Uterus (tissue), 2 donors: ENCODE data around the gene THSD4.

Source experiments
- CTCF ChIP-seq, 4 experiments: fragments of 200-600 bp in 2 of 4; fragments of 450-650 bp in 2 of 4; sonication (generic) in 2 of 4; IDR thresholded peaks; one replicate each; pipeline ENCODE4 v1.5.1; 2016 to 2019; ENCODE audit warnings: antibody characterized with exemption in 4 of 4, mild to moderate bottlenecking in 2 of 4, moderate library complexity in 1 of 4
- POLR2A ChIP-seq, 2 donors: fragments of 450-650 bp; IDR thresholded peaks; one replicate each; pipeline ENCODE4 v1.6.1; 2016; ENCODE audit warnings: antibody characterized with exemption in 2 of 2, mild to moderate bottlenecking in 1 of 2, moderate library complexity in 1 of 2

- no peak for TF ChIP-seq CTCF (IDR thresholded peaks at IDR 0.05)
- no peak for TF ChIP-seq POLR2A (IDR thresholded peaks at IDR 0.05)
These were observed 636.9 kb downstream of the THSD4 start for GRCh38 chr15:71752128-71752527.
